RCC 7860 (cell line): ENCODE measurements around the gene TECTB.

Experiments
- DNase-seq: peaks from one replicate; pipeline ENCODE4 v3.0.0-alpha.2; 2015; ENCODE audit warnings: low spot score
- FAIRE-seq: peaks from 2 replicates; lab custom pipeline; 2012; peaks lifted over from hg19 to GRCh38; lab: Jason Lieb, UNC

Gene TECTB

GRCh38 chr10:112344261-112344660, 61.1 kb downstream of the TECTB start:
- no peak for DNase-seq
- FAIRE-seq, result no peak

DNA sequence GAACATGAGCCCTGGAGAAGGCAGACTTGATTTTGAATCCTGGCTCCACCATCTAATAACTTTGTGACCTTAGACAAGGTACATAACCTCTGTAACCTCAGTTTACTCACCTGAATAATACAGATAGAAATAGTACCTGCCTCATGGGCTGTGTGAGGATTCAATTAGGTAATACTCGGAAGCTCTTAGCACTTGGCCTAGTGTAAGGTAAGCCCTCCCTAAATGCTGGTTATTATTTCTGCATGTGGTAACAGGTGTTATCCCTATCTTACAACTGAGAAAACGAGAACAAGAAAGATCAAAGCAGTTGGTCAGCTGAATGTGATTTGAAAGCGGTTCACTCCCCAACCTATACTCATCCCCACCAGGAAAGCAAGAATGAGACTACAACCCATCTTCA, 62.0 kb downstream of the TECTB start:
- DNase-seq (no peak), FAIRE-seq (no peak)

DNA sequence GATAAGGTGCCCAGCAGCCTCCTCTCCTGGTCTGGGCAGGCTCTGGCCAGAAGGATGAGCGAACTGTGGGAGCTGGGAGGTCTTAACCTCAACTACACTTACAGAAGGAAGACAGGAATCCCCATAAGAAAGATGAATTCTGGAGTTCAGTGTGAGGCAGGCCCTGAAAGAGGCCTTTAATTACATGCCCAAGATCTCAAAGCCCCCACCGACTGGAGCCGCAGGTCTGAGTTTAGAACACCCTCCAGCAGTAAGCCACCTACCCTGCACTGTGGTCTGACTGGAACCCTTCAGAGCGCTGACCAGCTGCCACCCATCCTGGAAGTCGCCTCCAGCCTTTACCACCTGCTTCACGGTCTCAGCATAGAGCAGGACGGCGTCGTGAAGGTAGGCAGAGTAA, 62.5 kb downstream of the TECTB start:
- DNase-seq, result no peak
- no peak for FAIRE-seq

DNA sequence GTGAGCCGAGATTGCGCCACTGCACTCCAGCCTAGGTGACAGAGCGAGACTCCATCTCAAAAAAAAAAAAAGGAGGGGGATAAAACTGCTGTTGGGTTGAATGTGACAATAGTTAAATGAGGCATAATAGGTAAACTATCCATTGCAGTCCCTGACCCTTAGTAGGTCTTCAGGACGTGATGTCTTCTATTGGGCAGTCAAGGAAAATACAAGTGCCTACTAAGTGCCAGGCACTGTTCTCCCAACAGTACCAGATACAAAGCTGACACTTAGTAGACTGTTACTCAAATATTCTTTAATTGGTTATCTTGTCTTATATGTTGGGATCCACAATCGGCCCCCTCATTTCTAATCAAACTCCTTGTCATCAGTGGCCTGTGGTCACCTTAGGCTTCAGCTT, 63.6 kb downstream of the TECTB start:
- FAIRE-seq, result no peak
- DNase-seq, result no peak

DNA sequence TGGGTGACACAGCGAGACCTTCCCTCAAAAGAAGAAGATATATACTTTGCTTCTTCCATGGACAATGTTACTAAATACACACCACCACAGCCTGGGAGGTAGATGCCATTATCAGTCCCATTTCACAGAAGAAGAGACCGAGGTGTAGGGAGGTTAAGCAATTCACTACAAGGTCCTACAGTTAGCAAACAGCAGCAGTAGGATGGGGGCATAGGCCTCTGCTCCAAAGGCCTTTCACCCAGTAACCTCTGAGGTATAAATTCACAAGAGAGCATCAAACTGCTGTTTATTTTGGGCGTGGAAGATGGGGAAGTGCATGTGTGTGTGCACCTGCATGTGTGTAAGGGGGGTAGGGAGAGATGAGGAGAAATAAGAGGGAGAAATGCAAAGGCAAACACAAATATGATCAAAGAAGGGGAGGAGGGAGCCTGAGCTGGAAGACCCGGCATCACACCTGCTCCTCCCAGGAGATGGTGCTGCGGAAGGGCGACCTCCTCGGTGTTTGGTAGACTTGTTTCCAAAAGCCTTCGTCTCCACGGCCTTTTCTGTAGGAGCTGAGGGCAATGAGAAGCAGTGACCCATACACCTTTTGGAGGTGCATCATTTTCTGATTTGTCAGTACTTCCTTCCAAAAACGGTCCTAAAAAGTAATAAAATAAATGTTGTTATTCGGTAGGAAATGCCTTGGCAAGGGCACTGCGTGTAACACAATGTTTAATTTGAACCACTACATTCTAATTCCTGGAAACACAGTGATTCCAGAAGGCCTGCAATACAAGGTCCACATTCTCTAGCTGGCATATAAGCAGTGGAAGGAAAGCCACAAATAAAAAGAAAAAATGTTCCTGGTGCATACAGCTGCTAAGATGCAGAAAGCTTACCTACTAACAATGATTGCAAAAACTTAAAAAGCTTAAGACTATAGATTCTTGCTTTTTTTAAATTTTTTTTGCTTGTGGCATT, 64.8 kb downstream of the TECTB start:
- no peak for DNase-seq
- FAIRE-seq, result no peak

- DNase-seq (no peak), FAIRE-seq (no peak)
Measured at GRCh38 chr10:112348759-112349158, 65.6 kb downstream of the TECTB start.

GRCh38 chr10:112349521-112350085, 66.4 kb downstream of the TECTB start:
- FAIRE-seq (no peak), DNase-seq (no peak)

DNA sequence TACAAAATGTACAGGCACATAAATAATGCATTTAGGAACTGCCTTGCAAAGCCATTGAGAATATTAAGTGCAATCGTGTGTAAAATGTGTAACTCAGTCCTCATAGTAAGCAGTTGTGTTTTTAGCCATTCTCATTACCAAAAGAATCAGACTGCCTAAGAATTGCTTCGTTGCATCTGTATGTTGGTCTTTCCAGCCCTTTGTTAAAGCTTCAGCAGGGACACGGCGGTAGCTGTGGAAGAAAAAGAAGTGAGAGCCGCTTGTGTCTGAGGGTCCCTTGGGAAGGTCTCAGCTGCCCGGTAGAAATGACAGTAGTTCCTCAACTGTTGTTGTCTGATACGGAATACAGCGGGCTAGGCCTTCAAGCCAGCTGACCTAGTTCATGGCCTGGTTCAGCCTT, 67.9 kb downstream of the TECTB start:
- DNase-seq (no peak), FAIRE-seq (no peak)

GRCh38 chr10:112352044-112352443, 68.8 kb downstream of the TECTB start:
- FAIRE-seq (no peak), DNase-seq (no peak)

DNA sequence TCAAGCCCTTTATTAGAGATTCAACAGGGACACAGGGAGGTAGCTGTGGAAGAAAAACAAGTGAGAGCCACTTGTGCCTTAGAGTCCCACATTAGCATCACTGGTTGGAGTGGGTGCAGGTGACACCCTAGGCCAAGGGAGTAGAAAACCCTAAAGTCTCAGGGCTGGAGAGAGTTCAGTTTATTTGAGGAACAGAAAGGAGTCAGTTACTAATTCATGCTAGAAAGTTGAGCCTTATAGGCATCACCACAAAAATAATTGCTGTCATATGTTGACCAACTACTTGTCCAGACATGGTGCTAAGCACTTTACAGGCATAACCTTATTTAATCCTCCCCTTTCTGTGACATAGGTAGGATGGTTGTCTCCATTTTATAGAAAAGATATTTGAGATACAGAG, 69.8 kb downstream of the TECTB start:
- DNase-seq (no peak), FAIRE-seq (no peak)
